ENCODE measurements around the gene DPYSL3.

DPYSL3 gene

DNA sequence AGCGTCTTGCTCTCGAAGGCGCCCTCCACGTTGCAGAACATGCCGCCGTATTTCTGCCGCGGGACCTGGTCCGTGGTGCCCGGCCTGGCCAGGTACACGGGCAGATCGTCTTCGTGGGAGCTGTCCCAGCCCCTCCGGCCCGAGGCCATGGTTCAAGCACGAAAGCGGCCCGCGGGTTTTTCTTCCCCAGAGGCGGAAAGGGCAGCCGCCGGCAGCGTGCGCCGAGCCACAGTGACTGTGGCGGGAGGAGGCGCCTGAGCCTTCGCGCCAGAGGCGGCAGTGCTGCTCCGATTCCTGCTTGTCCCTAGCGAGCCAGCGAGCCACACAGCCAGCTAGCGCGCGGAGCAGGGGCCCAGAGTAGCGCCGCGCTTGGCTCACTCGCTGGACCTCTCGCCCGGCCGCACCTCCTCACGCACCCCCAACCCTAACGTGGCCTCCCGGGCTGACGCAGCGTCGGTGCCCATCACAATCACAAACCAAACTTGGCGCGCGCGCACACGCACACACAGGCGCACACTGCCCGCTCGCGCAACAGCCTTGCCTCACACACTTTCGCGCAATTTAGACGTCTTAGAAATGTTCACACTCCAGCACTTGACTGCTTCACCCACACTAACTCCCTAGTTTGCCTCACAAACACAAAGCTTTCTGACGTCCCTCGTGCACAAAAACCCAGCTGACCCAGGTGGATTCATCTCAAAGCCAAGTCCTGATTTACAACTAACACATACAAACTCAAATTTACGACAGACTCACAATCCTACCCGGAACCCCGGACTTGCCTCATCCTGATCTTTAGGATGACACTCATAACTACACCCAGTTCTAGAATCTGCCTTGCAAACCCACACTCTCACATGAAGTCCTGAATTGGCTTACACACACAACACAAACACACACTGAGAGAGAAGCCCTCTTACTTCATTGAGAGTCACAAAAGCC lies at the start of gene DPYSL3:
DPYSL3 (minus strand) TSS at position 359 of the 942 bp plus-strand sequence; CDS start at position 149, 210 bp downstream.
- peak in 48 of 51 donors; percentile 7 to 73 (median 52) for DNase-seq

DNA sequence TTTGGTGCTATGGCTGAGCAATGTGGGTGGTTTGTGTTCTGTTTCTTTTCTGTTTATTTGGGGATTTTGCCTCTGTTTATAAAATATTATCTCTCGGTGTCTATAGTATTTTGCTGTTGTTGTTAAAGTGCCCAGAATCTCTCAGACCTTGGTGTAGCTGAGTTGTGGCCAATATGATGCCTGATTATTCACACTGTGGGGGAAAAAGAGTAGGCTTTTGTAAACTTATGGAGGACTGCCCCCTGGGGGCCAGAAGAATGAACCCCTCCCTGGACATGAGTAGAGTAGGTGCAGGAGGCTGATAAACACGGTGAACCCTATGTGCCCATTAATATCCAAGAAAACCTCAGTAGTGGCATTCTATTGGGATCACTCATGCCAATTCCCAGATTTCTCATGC lies 49.0 kb upstream of the DPYSL3 start:
- peak in 17 of 51 donors; percentile 3 to 40 (median 9) for DNase-seq

DNA sequence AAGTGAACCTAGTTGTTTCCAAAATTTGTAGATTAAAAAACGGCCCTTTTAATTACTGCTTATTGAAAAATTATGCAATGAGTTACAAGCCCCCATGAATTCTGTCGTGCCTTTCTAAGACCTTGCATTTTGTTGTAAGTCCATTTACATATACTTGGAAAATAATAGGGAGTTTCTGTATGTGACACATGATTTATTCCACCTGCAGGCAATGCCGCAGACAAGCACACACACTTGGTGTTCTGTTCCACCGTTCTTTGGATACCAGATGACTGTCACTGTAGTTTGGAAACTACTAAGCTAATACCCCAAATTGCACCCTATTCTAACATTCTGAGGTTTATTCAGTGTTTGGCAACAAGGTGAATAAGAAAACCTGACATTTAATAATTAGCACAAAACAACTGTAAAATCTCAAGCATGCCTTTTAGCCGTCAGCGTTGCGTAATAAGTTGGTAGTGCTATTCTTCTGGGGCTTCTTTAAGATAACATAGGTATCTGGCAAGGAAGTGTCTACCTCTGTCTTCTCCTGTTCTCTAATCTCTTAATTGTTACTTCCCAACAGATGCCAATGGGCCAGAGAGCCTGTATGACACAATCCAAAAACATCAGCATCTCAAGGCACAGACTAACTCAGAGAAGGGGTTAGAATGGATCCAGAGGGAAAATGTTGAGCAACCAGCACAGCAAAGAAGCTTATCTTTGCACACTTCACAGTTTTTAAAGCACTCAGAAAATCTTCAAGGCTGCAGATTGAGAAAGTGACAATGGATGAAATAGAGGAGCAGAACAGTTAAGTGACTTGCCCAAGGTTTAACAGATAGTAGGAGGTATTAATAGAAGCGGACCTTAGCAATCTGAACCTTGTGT lies 48.2 kb upstream of the DPYSL3 start:
- no peak for DNase-seq

DNA sequence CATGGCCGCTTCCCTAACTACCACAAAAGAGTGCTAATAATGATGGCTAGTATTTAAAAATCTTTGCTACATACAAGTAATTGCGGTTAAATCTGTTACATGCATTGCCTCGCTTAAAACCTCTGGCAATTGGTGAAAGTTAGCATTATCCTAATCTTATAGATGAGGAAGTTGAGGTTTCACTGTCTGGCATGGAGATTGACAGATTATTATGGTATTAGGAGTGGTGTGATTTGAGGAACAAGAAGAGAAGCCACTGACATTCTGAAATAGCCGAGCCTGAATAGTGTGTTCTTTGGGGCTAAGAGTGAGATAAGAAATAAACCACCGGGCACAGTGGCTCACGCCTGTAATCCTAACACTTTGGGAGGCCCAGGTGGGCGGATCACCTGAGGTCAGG lies 45.3 kb upstream of the DPYSL3 start:
- no peak for DNase-seq

DNA sequence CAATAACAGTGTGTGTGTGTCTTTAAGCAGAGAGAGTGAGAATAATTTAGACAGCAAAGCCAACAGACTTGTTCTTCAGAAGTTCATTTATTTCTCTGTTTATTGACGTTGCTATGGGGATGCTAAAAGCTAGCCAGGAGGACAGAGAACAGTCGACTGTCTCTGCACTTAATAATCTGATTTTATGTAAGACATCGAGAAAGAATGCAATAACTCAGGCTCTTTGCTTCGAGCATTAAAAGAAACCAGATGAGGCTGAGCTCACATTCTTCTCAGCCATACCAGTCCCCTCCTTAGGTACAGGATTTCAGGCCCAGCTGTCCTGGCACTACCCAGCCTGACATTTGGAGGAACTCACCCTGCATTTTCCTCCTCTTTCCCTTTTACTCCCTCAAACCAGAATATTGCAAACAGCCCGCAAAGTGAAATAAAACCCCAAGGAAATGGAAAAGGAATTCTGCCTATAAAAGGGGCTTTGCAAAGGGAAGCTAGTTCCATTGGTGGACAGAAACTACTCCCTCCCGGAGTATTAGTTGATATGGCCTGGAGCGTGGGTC lies 44.5 kb upstream of the DPYSL3 start:
- DNase-seq: peak in 3 of 51 donors; percentile 3 to 34 (median 6)

DNA sequence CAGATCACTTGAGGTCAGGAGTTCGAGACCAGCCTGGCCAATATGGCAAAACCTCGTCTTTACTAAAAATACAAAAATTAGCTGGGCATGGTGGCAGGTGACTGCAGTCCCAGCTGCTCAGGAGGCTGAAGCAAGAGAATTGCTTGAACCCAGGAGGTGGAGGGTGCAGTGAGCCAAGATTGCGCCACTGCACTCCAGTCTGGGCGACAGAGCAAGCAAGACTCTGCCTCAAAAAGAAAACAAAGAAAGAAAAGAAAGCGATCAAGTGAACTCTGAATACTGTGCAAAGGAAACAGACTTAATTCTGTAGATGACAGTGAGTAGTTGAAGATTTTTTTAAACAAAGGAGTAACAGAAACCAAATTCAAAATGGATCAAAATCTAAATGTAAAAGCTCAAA lies 43.9 kb upstream of the DPYSL3 start:
- peak in 7 of 51 donors; percentile 2 to 36 (median 10) for DNase-seq

DNA sequence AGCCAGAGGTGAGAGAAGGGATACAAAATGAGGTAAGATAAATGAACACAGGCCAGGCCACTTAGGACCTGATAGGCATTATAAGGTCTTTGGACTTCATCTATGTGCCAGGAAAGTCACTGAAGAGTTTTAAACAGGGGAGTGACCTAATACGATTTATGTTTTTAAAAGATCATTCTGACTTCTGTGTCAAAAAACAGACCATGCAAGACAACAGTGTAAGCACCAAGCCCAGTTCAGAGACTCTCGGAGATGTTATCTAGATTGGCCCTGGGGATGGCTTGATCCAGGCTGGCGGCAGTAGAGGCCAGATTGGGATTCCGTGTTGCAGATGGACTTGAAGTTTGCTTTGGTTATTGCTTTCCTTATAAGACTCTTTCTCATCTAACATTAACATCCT lies 43.0 kb upstream of the DPYSL3 start:
- DNase-seq: no peak

DNA sequence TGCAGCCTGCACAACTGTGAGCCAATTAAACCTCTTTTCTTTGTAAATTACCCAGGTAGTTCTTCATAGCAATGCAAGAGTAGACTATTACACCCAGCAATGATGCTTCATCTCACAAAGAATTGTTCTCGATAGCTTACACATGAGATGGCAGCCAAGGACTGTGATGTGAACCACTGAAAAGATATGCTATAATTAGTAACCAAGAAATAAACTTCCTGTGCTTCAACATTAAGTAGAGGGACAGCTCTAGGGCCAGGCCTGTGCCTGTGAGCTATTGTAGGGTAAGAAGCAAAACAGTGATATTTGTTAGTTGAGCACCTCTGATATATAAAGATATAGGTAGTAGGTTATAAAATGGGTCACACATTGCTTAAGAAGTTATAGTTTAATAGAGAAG lies 41.8 kb upstream of the DPYSL3 start:
- no peak for DNase-seq

DNA sequence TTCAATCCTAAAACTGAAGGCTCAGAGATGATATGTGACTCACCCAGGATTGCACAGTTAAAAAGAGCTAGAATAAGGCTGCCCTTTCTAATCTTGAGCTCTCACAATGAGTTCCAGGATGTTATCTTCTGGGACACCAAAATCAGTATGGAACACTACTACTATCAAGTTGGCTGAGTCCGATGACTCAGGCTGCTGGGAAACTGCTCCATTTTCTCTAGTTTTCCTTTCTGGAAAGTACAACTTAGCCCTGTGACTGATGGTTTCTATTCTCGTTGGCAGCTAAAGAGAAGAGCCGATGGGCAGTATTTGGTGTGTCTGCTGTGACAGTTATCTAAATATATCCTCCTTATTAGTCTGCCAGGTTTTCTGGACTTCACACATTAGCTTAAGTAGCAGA lies 37.9 kb upstream of the DPYSL3 start:
- no peak for DNase-seq

DNA sequence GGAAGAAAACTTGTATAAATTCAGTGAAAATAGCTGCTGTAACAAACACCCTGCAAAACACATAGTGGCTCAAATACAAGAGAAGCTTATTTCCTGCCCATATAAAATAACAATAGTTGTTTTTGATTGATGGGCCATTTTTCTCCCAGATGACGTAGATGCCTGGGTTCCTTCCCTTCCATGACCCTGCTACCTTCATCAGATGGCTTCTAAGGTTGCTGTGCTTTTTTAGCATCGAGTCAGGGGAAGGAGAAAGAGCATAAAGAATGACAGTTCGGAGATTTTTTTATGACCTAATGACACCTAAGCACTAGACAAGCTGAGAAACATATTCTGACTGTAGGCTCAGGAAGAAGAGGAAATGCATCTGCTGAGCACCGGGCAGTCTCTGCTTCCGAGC lies 34.7 kb upstream of the DPYSL3 start:
- no peak for DNase-seq

DNA sequence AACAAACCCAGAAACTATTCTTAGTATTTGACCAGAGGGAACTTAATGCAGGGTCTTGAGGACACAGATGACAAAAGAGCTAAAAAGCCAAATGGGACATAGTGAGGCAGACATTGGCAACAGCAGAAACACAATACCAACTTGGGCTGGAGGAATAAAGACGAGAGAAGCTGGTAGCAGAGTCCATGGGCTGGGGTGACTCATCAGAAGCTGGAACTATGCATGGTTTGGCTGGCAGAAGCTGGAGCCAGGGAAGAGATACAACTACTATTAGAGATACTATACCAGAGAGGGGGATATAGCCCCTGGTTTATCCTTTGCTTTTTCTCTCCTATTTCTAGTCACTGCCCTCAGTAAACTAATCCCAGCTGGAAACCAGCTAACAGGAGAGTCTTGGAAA lies 29.2 kb upstream of the DPYSL3 start:
- peak in 1 of 51 donors; percentile 11 for DNase-seq

DNA sequence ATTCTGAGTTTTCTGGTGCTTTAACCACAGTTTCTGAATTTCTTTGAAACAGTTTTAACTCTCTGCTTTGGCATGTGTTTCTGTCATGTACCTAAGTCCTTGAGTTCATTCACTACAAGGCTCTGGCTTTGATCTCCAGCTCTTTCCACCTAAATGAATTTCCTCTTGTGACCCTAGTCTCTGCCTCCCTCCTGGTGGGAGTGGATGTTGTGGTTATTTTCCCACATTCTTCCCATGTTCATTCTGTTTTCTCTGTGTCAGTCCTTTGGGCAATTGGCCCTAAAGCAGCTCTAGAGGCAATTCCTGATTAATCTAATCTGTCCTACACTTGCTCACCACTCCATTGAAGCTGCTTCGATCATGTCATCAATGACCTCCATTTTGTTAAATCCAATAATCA lies 28.4 kb upstream of the DPYSL3 start:
- no peak for DNase-seq

DNA sequence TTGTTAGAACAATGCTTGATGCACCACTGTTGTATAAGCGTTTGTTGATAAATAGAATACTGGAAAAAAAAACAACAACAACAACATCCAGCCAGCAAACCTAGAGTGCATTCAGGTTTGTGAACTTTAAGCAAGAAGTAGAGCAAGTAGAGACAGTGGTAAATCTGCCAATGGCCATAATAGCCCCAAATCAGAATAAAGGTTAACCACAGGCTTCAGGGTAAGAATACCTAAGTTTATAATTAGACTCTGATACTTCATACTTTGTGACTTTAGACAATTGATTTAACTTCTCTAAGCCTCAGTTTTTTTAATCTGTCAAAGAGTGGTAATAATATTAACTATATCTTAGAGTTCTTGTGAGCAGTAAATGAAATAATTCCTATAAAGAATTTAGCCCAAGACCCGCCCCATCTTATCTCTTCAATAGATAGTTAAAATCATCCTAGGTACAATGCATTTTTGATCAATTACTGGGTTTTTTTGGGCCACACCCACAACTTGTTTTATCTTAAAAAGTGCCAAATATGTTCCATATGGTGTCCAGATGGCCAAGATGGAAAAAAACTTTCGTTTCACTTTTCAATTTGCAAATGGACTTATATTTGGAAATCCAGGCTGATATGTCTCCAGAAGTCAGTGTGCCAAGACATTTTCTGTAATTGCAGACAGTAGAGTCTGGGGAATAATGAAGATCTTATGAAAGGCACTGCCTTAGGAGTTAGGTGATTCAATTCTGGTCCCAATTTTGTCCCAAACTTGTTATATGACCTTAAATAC lies 24.5 kb upstream of the DPYSL3 start:
- no peak for DNase-seq

DNA sequence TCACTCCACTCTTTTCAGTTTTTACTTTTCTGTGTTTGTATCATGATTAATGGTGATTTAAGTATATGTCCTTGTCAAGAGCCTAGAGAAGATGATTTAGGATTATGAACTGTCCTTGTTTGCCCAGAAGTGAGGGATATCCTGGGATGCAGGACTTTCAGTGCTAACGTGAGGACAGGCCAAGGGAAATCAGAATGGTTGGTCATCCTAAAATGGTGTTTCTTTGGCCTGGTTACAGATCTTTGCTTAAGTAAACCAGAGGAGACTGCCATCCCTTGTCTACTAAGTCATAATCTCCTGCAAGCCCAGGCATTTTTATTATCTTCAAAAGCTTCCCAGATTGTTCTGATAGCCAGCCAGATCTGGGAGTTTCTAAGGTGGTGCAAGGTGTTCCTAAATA lies 22.3 kb upstream of the DPYSL3 start:
- DNase-seq: no peak

DNA sequence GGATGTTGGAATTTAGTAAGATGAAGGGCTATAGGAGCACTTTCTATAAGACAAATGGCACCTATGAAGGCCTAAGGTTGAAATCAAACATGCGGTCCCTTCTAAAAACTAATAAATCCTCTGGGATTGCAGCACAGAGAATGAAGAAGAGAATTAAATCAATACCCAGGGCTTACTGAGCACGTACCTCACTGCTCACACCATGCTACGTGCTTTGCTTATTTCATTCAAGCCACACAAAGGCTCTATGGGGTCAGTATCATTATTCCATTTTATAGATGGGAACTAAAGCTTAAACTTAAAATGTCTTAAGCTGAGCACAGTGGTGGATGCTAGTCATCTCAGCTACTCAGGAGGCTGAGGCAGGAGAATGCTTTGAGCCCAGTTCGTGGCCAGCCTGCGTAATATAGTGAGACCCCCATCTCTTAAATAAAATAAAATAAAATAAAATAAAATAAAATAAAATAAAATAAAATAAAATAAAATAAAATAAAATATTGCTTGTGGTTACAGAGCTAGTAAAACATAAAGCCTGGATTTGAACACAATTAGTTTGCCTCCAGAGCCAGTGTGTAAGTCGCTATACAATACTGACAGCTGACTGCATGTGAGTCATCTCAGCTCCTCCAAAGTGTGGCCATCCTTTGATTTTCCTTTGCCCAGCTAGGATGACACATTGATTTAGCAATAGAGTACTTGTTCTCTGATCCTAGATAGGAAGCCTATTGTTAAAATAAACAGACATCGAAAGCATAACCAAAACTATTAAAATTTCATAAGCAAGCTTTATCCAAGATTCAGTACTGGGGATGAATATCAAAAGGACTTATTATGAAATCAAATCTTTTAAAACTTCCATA lies 20.9 kb upstream of the DPYSL3 start:
- peak in 1 of 51 donors; percentile 8 for DNase-seq

DNA sequence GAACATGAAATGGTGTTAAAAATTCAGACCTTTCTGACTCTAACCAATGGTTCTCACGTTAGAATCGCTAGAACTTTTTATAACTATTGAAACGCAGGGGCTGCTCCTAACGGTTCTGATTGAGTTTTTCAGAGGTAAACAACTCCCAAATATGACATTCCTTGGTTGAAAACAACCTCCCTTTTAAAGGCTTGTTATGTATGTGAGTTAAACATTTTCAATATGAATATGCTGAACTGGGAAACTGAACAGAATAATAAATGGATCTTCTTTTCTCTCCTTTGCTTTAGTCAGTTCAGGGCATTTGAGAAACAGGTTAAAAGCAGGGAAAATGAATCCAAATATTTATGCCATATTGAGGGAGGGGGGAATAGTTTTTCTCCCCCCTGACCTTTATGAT lies 13.2 kb upstream of the DPYSL3 start:
- DNase-seq: no peak

DNA sequence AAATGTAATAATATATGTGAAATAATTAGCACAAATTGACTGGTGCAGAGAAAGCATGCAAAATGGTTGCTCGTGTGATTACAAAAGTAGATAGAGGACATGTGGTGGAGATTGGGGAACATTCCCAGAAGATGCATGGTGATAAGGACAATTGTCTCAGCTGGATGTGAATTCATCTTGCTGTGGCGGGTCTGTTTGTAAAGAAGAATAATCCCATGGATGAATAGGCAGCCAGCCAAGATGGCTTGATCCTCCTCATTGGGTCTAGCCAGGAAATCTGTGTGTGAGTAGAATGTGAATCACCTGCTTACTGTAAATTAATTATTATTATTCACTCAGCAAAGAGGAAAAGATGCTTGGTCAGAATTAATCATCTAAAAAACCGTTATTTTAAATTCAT lies 12.6 kb upstream of the DPYSL3 start:
- DNase-seq: no peak

DNA sequence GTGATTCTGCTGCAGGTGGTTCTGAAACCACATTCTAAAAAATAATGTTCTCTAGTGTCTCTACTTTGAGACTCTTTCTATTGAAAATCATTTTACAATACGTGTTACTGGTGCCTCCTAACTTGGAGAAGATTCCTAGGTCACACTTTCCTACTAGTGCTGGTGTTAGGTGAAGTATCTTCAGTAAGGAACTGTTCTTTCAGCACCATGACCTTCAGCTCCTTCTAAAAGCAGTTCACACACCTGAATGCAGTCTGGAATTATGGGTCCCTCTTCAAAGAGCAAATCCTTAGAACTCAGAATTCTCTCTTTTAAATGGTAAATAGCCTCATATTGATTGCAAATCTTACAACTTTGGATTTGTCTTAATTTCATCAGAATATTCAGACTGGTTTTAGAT lies 10.6 kb upstream of the DPYSL3 start:
- no peak for DNase-seq

DNA sequence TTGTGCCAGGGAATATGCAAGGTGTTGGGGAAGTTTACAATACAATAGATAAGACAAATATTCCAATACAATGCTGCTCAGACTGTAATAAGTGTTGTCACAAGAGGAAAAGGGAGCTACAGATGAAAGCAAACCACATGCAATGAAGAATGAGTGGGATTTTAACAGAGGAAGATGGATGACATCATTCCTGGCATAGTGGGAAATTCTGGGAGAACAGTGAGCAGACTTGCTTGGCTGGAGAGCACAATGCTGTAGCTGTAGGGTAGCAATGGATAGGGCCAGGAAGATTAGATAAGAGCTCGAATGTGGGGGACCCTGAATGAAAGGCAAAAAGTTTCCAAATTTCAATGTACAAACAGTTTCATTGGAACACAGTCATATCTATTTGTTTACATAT lies 9.5 kb upstream of the DPYSL3 start:
- no peak for DNase-seq

DNA sequence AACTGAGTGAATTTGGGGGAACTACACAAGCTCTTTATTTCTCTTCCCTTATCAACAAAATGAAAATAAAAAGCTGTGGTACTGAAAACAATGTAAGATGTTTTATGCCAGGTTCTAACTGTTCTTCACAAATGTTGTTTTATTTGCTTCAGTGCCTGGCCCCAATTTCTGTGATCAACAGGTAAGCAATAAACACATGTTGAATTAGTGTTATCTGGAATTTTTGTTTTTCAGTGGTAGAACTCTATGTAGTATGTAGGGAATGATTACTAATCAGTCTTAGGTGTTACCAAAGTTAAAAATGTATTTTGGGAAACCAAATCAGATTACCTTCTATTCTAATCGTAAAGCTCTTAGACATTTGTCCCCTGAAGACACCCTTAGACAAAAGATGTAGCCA lies 7.5 kb upstream of the DPYSL3 start:
- no peak for DNase-seq
